SK-N-SH treated with all-trans-retinoic acid at 6 μM for 48 hours (cell line): ENCODE measurements around the gene RNASE11.

ENCODE experiments used
- BACH2 ChIP-seq: fragments of 250-450 bp; sonication (Bioruptor Pico); IDR thresholded peaks from 2 replicates; pipeline ENCODE4 v1.9.0; 2021; ENCODE audit warnings: mild to moderate bottlenecking, borderline replicate concordance
- OSR1 ChIP-seq: fragments of 250-450 bp; sonication (Bioruptor Pico); IDR thresholded peaks from 2 replicates; pipeline ENCODE4 v1.8.0; 2022; ENCODE audit warnings: moderate library complexity, mild to moderate bottlenecking, inconsistent platforms
- ZFP30 ChIP-seq: fragments of 450-650 bp; formaldehyde crosslinking; IDR thresholded peaks from 2 replicates; pipeline ENCODE4 v1.5.0; 2022; ENCODE audit warnings: mild to moderate bottlenecking, moderate library complexity
- TF ChIP-seq, protein P1 (sequence below): fragments of 250-450 bp; sonication (Bioruptor Pico); IDR thresholded peaks from 2 replicates; pipeline ENCODE4 v1.8.0; 2020; ENCODE audit warnings: mild to moderate bottlenecking, moderate library complexity, borderline replicate concordance

DNA sequence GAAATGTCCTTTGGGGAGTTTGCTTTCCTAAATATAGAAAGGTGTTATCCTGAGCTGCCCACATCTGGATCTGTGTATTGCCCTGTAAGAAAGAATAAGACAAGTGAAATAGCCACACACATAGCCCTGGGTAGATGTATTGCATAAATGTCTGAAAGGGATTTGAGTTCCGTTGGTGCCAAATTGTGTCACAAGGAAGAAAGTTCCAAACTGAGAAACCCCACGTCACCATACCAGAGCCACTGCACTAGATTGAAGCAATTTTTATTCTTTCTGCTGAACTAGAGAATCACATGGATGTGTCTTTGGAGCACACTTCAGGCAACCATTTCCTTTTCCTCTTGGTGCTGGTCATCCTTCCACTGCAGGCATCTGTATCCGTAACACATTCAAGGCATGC is 32.0 kb downstream of the RNASE11 start:
- TF ChIP-seq, protein P1, sequence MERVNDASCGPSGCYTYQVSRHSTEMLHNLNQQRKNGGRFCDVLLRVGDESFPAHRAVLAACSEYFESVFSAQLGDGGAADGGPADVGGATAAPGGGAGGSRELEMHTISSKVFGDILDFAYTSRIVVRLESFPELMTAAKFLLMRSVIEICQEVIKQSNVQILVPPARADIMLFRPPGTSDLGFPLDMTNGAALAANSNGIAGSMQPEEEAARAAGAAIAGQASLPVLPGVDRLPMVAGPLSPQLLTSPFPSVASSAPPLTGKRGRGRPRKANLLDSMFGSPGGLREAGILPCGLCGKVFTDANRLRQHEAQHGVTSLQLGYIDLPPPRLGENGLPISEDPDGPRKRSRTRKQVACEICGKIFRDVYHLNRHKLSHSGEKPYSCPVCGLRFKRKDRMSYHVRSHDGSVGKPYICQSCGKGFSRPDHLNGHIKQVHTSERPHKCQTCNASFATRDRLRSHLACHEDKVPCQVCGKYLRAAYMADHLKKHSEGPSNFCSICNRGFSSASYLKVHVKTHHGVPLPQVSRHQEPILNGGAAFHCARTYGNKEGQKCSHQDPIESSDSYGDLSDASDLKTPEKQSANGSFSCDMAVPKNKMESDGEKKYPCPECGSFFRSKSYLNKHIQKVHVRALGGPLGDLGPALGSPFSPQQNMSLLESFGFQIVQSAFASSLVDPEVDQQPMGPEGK (CRISPR knock-in tag), result no peak
- TF ChIP-seq BACH2 (CRISPR knock-in tag), result no peak
- TF ChIP-seq OSR1 (CRISPR knock-in tag), result no peak
- no peak for TF ChIP-seq ZFP30 (CRISPR knock-in tag)
